Astrocyte (in vitro differentiated cells and primary cell): ENCODE measurements around the gene FAM83F.

Source experiments
- CTCF ChIP-seq: IDR thresholded peaks from 2 replicates; pipeline ENCODE4 v1.5.1; 2011; ENCODE audit warnings: low read depth, mild to moderate bottlenecking, inconsistent platforms, low read length, moderate library complexity; ENCODE audit not compliant: insufficient read depth
- EZH2 ChIP-seq: IDR thresholded peaks from 2 replicates; pipeline ENCODE4 v1.6.1; 2012; ENCODE audit warnings: mild to moderate bottlenecking, low read length, inconsistent platforms; ENCODE audit not compliant: insufficient read depth

GRCh38 chr22:40029189-40029890, 34.6 kb downstream of the FAM83F start:
- TF ChIP-seq CTCF (no peak), EZH2 (no peak)
